ENCODE measurements around the gene ADK.
A peak's percentile ranks its signal among the peaks of the same experiment; 100 is the strongest.

ADK gene

GRCh38 chr10:74644738-74645137 is 493.7 kb downstream of the ADK start:
- no peak overlapping the region for H3K4me3 ChIP-seq (replicated peaks in 1 of 2; ENCODE audit: low read depth in 2 of 2, low read length in 2 of 2)
- DNase-seq (ENCODE audit: low read depth in 2 of 2), result no peak
- TF ChIP-seq, protein P1, sequence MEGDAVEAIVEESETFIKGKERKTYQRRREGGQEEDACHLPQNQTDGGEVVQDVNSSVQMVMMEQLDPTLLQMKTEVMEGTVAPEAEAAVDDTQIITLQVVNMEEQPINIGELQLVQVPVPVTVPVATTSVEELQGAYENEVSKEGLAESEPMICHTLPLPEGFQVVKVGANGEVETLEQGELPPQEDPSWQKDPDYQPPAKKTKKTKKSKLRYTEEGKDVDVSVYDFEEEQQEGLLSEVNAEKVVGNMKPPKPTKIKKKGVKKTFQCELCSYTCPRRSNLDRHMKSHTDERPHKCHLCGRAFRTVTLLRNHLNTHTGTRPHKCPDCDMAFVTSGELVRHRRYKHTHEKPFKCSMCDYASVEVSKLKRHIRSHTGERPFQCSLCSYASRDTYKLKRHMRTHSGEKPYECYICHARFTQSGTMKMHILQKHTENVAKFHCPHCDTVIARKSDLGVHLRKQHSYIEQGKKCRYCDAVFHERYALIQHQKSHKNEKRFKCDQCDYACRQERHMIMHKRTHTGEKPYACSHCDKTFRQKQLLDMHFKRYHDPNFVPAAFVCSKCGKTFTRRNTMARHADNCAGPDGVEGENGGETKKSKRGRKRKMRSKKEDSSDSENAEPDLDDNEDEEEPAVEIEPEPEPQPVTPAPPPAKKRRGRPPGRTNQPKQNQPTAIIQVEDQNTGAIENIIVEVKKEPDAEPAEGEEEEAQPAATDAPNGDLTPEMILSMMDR (IDR thresholded peaks at IDR 0.05; ENCODE audit: low read depth, low read length), result no peak

DNA sequence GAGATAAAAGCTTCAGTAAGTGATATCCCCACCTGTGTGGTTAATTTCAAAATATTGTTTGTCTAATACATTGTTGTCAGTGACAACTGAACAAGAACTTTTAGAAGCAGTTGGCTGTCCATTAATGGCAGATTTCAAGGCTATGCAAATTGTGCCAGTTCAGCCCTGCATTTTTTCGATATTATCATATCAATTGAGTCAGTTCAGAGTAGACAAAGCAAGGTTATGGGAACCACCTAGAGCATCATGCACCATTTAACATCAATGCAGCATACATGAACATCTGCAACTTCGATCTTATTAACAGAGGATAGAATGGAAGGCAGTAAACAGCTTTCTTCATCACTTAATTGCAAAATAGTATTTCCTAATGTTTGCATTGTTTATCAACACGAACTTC is 494.7 kb downstream of the ADK start:
- no peak for DNase-seq (ENCODE audit: low read depth in 2 of 2)
- H3K4me3 ChIP-seq (replicated peaks in 1 of 2; ENCODE audit: low read depth in 2 of 2, low read length in 2 of 2), result no peak overlapping the region
- TF ChIP-seq, protein P1 (IDR thresholded peaks at IDR 0.05; ENCODE audit: low read depth, low read length), result no peak

GRCh38 chr10:74650613-74651012 is 499.6 kb downstream of the ADK start:
- TF ChIP-seq, protein P1 (IDR thresholded peaks at IDR 0.05; ENCODE audit: low read depth, low read length), result no peak
- H3K4me3 ChIP-seq (replicated peaks in 1 of 2; ENCODE audit: low read depth in 2 of 2, low read length in 2 of 2), result no peak overlapping the region
- DNase-seq (ENCODE audit: low read depth in 2 of 2), result no peak

DNA sequence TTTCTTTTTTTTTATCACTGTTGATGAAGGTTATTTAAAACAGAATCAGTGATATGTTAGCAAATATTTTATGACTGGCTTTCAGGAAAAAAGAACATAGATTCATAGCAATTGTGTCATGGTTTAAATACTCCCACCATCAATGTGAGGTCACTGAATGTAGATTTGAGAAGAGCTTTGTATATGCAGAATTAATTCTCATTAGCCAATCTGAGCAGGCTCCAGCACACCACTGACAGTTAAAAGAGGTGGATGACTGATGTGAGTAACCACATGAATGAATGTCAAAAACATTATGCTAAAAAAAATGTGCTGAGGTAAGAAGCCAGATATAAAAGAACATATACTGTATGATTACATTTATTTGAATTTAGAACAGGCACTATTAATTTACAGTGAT is 500.5 kb downstream of the ADK start:
- DNase-seq (ENCODE audit: low read depth in 2 of 2), result no peak
- TF ChIP-seq, protein P1 (IDR thresholded peaks at IDR 0.05; ENCODE audit: low read depth, low read length), result no peak
- no peak overlapping the region for H3K4me3 ChIP-seq (replicated peaks in 1 of 2; ENCODE audit: low read depth in 2 of 2, low read length in 2 of 2)

- TF ChIP-seq, protein P1 (IDR thresholded peaks at IDR 0.05; ENCODE audit: low read depth, low read length), result no peak
- DNase-seq (ENCODE audit: low read depth in 2 of 2), result peak in 1 of 2 donors; percentile 11
- no peak overlapping the region for H3K4me3 ChIP-seq (replicated peaks in 1 of 2; ENCODE audit: low read depth in 2 of 2, low read length in 2 of 2)
These were observed 501.6 kb downstream of the ADK start for GRCh38 chr10:74652664-74653063.

DNA sequence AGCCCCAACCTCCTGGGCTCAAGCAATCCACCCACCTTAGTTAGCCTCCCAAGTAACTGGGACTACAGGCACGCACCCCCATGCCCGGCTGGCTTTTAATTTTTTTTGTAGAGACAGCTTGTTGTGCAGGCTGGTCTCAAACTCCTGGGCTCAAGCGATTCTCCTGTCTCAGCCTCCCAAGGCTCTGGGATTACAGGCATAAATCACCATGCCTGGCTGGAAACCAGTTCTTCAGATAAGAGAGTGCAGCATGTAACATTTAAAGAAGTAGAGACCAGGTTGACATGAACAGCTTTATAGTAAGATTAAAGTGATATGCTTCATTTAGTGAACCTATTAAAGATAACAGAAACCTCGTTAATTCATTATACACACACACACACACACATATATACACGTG is 507.5 kb downstream of the ADK start:
- DNase-seq (ENCODE audit: low read depth in 2 of 2), result no peak
- TF ChIP-seq, protein P1 (IDR thresholded peaks at IDR 0.05; ENCODE audit: low read depth, low read length), result no peak
- H3K4me3 ChIP-seq (replicated peaks in 1 of 2; ENCODE audit: low read depth in 2 of 2, low read length in 2 of 2), result no peak overlapping the region

GRCh38 chr10:74662635-74663034 is 511.6 kb downstream of the ADK start:
- DNase-seq (ENCODE audit: low read depth in 2 of 2), result no peak
- TF ChIP-seq, protein P1 (IDR thresholded peaks at IDR 0.05; ENCODE audit: low read depth, low read length), result no peak
- H3K4me3 ChIP-seq (replicated peaks in 1 of 2; ENCODE audit: low read depth in 2 of 2, low read length in 2 of 2), result no peak overlapping the region
